ENCODE results near the gene SMTNL1.

The SMTNL1 gene

GRCh38 chr11:57496109-57496820 lies 41.1 kb upstream of the SMTNL1 start:
- no peak for TF ChIP-seq CTCF (IDR thresholded peaks at IDR 0.05; ENCODE audit: low read length, missing control alignments)
- no peak overlapping the region for H3K4me3 ChIP-seq (replicated peaks; ENCODE audit: low read depth, low read length)
- no peak for DNase-seq (ENCODE audit: low read depth)

GRCh38 chr11:57497303-57498247 lies 39.8 kb upstream of the SMTNL1 start:
- no peak for TF ChIP-seq CTCF (IDR thresholded peaks at IDR 0.05; ENCODE audit: low read length, missing control alignments)

GRCh38 chr11:57498540-57498939 lies 38.9 kb upstream of the SMTNL1 start:
- no peak for DNase-seq (ENCODE audit: low read depth)

More at GRCh38 chr11:57497303-57498247, 39.8 kb upstream of the SMTNL1 start:
- DNase-seq (ENCODE audit: low read depth): no peak
- H3K4me3 ChIP-seq (replicated peaks; ENCODE audit: low read depth, low read length): no peak overlapping the region

GRCh38 chr11:57499413-57499982 lies 37.9 kb upstream of the SMTNL1 start:
- TF ChIP-seq CTCF (IDR thresholded peaks at IDR 0.05; ENCODE audit: low read length, missing control alignments): no peak
- DNase-seq (ENCODE audit: low read depth): peak; percentile 93
- H3K4me3 ChIP-seq (replicated peaks; ENCODE audit: low read depth, low read length): peak overlapping the region; percentile 36

More at GRCh38 chr11:57498540-57498939, 38.9 kb upstream of the SMTNL1 start:
- no peak overlapping the region for H3K4me3 ChIP-seq (replicated peaks; ENCODE audit: low read depth, low read length)
- TF ChIP-seq CTCF (IDR thresholded peaks at IDR 0.05; ENCODE audit: low read length, missing control alignments): no peak

GRCh38 chr11:57499983-57500461 lies 37.4 kb upstream of the SMTNL1 start:
- no peak for TF ChIP-seq CTCF (IDR thresholded peaks at IDR 0.05; ENCODE audit: low read length, missing control alignments)
- no peak for DNase-seq (ENCODE audit: low read depth)
- peak overlapping the region; percentile 36 for H3K4me3 ChIP-seq (replicated peaks; ENCODE audit: low read depth, low read length)

- no peak for DNase-seq (ENCODE audit: low read depth)
- no peak overlapping the region for H3K4me3 ChIP-seq (replicated peaks; ENCODE audit: low read depth, low read length)
- TF ChIP-seq CTCF (IDR thresholded peaks at IDR 0.05; ENCODE audit: low read length, missing control alignments): no peak
Observed at GRCh38 chr11:57500515-57500914, 36.9 kb upstream of the SMTNL1 start.
